Measurements from ENCODE around the gene ZFP36L1. TPM values are rescaled to one million over a fixed set of nuclear protein-coding genes. Genes with fewer than 3 reads are reported as not detected.
A peak's percentile ranks its signal among the peaks of the same experiment; 100 is the strongest.

The ZFP36L1 gene
- total and polyA plus RNA-seq, 2 of the 13 experiments (the other 11 are each of a cell fraction or from before 2014, with no cell fraction given) = 7.4 to 10.2 TPM

- TF ChIP-seq IRX3 (CRISPR knock-in tag; IDR thresholded peaks at IDR 0.05; ENCODE audit: borderline replicate concordance, low read depth) (no peak), TRAFD1 (CRISPR knock-in tag; IDR thresholded peaks at IDR 0.05; ENCODE audit: borderline replicate concordance) (no peak), ZNF274 (CRISPR knock-in tag; IDR thresholded peaks at IDR 0.05) (no peak), ZNF841 (CRISPR knock-in tag; IDR thresholded peaks at IDR 0.05; ENCODE audit: borderline replicate concordance) (no peak), ONECUT2 (CRISPR knock-in tag; IDR thresholded peaks at IDR 0.05) (no peak), ZNF574 (CRISPR knock-in tag; IDR thresholded peaks at IDR 0.05) (peak; percentile 22; the same call in 1 of the 2 replicates), TCF7 (IDR thresholded peaks at IDR 0.05; ENCODE audit: low read depth) (no peak; the same call in 1 of the 2 replicates), ZNF143 (CRISPR knock-in tag; IDR thresholded peaks at IDR 0.05) (no peak), ZNF362 (CRISPR knock-in tag; IDR thresholded peaks at IDR 0.05; ENCODE audit: borderline replicate concordance) (no peak), BCL3 (CRISPR knock-in tag; IDR thresholded peaks at IDR 0.05) (no peak), FOXJ3 (CRISPR knock-in tag; IDR thresholded peaks at IDR 0.05; ENCODE audit: borderline replicate concordance) (no peak; the same call in 1 of the 2 replicates), SRF (IDR thresholded peaks at IDR 0.05; ENCODE audit: low read depth, low read length) (no peak), MXI1 (IDR thresholded peaks at IDR 0.05; ENCODE audit: borderline replicate concordance, low read depth, low read length) (0 out of 3 replicates have a peak, but pooled peaks have one; percentile 35), DNMT3B (CRISPR knock-in tag; conservative IDR thresholded peaks at IDR 0.05) (no peak), ZNF441 (CRISPR knock-in tag; IDR thresholded peaks at IDR 0.05; ENCODE audit: borderline replicate concordance) (no peak), ZNF7 (CRISPR knock-in tag; IDR thresholded peaks at IDR 0.05) (no peak), PCBP1 (IDR thresholded peaks at IDR 0.05; ENCODE audit: borderline replicate concordance, low read depth, low read length) (no peak), HINFP (CRISPR knock-in tag; IDR thresholded peaks at IDR 0.05; ENCODE audit: low read depth) (no peak), ZNF496 (CRISPR knock-in tag; IDR thresholded peaks at IDR 0.05; ENCODE audit: insufficient replicate concordance) (no peak), ZFY (CRISPR knock-in tag; IDR thresholded peaks at IDR 0.05) (peak; percentile 30; the same call in 1 of the 2 replicates)
These were observed 21.9 kb upstream of the ZFP36L1 start (continued) for GRCh38 chr14:68814539-68815297.

All from HepG2 (cell line).